Astrocyte (in vitro differentiated cells and primary cell): ENCODE measurements around the gene DDB1.

Experiments used
- CTCF ChIP-seq: IDR thresholded peaks from 2 replicates; pipeline ENCODE4 v1.5.1; 2011; ENCODE audit warnings: low read depth, mild to moderate bottlenecking, inconsistent platforms, low read length, moderate library complexity; ENCODE audit not compliant: insufficient read depth
- EZH2 ChIP-seq: IDR thresholded peaks from 2 replicates; pipeline ENCODE4 v1.6.1; 2012; ENCODE audit warnings: mild to moderate bottlenecking, low read length, inconsistent platforms; ENCODE audit not compliant: insufficient read depth

GRCh38 chr11:61287338-61287977, 45.4 kb downstream of the DDB1 start:
- TF ChIP-seq CTCF (no peak), EZH2 (no peak)
